GM18951 (cell line): ENCODE measurements around the gene WDFY1.
A peak's percentile ranks its signal among the peaks of the same experiment; 100 is the strongest.

Experiments used
- POLR2A ChIP-seq: IDR thresholded peaks from 4 replicates; pipeline ENCODE4 v1.6.1; 2011; ENCODE audit warnings: mild to moderate bottlenecking; ENCODE audit not compliant: insufficient read length, insufficient read depth; ENCODE audit errors: extremely low read depth
- in situ Hi-C: fragments of 300-500 bp; cut with MboI; formaldehyde crosslinking; loops from one replicate; pipeline ENCODE4 v1.12.0; 2022; ENCODE audit warnings: low sequenced_read_pairs, mixed read lengths, inconsistent platforms; ENCODE audit not compliant: unreplicated experiment

WDFY1 gene, protein sequence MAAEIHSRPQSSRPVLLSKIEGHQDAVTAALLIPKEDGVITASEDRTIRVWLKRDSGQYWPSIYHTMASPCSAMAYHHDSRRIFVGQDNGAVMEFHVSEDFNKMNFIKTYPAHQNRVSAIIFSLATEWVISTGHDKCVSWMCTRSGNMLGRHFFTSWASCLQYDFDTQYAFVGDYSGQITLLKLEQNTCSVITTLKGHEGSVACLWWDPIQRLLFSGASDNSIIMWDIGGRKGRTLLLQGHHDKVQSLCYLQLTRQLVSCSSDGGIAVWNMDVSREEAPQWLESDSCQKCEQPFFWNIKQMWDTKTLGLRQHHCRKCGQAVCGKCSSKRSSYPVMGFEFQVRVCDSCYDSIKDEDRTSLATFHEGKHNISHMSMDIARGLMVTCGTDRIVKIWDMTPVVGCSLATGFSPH

DNA sequence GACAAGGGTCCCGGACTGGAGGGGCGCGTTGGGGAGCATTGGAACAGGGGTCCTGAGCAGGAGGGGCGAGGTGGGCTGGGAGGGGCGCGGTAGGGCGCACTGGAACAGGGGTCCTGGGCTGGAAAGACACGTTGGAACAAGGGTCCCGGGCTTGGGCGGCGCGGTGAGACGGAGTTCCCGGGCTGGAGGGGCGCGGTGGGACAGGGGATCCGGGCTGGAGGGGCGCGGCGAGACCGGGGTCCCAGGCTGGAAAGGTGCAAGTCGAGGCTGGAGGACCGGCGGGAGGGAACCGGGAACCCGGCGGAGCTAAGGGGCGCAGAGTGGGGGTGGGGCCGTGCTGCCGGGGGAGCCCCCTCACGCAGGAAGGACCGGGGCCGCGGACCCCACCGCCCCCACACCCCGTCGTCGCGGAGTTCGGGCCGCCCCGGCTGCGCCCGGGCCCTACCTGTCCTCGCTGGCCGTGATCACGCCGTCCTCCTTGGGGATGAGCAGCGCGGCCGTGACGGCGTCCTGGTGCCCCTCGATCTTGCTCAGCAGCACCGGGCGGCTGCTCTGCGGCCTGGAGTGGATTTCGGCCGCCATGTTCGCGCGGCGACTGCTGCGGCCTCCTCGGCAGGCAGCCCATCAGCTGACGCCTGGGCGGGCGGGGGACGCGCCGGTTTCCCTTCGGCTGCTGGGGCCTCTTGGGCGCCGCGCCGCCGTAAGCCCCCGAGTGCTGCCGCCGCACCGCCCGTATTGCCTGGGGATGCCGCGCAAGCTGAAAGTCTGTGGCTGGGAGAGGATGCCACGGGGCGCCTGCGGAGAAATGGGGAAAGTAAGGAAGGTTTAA, at the start of gene WDFY1:
Gene WDFY1, minus strand, starts transcription at position 633 of the 829 bp plus-strand sequence. Its CDS starts 51 bp downstream, at position 582.
- peak; percentile 92 for TF ChIP-seq POLR2A
- in situ Hi-C loops, result no loop called here

DNA sequence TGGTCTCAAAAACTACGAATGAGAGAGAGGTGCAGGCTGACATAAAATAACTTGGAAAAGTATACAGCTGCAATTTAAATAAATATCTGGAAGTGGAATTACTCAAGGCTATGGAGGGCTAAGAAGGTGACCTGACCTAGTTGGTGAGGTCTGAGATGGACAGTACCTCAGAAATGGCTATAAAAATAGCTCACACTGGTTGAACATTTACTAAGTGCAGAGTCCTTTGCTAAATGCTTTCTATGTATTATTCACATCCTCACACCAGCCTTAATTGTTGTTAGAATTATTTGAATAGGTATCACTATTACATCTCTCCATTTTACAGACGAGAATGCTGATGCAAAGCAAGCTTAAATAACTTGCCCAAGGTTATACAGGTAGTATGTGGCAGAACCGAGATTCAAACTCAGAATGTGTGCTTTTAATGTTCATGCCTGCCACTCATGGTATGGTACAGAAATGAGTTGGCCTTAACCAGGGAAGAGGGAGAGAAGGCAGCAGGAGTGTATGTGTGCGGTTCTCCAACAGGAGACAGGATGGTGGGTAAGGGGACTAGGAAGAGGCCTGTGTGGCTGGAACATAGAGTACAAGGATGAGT, 49.5 kb upstream of the WDFY1 start:
- in situ Hi-C loops, result no loop called here
- no peak for TF ChIP-seq POLR2A

DNA sequence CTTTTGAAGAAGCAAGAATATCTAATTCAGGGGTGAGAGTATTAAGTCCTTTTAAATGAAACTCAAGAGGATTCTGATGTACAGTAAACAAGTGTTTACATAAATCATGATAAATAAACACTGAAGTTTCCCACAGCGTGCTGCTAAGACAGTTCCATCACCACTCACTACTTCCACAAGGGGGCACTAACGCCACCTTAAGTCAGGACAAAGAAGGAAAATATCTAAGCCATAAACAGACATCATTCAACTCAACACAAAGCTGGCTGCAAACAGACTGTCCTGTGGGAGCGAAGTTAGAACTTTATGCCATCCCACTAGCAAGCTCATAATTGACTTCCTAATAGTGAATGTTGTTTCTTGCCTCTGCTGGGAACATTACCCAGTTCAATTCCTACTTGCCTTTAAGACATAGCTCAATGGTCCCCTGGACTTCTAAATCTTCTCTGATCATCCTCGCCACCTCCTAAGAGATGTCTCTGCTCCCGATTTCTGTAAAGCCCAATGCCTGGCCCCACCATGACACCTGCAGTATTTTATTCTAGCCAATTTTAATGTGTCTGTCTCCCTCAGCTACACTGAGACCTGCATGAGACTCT, 48.6 kb upstream of the WDFY1 start:
- in situ Hi-C loops, result no loop called here
- no peak for TF ChIP-seq POLR2A

DNA sequence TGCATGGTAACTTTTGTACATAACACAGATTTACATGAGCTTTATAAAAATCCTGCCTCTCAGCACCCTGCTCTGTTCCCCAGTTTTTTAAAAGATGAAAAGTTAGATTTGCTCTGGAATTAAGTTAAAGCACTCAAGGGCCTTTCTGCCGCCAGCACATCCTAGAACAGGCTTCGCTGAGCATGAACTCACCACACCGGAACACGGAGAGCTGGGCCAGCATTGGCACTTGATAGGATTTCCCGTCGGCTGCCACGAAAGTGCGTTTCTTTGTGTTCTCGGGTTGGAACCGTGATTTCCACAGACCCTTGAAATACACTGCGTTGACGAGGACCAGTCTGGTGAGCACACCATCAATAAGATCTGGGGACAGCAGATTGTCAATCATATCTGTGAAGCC, 46.5 kb upstream of the WDFY1 start:
- in situ Hi-C loops, result no loop called here
- TF ChIP-seq POLR2A, result no peak

DNA sequence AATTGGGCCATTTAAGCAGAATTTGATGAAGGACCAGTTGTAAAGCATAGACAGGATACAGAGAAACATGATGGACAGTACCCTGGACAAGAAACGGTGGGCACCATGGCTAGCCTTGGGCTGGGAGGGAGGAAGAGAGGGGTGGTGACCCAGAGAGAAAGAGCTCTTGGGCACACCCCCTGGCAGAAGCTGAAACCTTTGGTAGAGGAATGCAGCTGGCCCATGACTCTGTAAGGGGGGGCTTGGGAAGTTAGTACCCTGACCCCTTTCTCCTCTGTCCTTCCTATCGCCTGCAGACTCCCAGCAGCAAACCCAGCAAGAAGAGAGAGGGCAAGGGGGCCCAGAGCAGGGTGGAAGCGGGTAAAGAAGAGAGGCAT, 44.7 kb upstream of the WDFY1 start:
- in situ Hi-C loops, result loop anchor here (10.0 kb wide), 1 partner anchor 275 kb away; no protein-coding TSS in a partner anchor
- TF ChIP-seq POLR2A, result no peak

DNA sequence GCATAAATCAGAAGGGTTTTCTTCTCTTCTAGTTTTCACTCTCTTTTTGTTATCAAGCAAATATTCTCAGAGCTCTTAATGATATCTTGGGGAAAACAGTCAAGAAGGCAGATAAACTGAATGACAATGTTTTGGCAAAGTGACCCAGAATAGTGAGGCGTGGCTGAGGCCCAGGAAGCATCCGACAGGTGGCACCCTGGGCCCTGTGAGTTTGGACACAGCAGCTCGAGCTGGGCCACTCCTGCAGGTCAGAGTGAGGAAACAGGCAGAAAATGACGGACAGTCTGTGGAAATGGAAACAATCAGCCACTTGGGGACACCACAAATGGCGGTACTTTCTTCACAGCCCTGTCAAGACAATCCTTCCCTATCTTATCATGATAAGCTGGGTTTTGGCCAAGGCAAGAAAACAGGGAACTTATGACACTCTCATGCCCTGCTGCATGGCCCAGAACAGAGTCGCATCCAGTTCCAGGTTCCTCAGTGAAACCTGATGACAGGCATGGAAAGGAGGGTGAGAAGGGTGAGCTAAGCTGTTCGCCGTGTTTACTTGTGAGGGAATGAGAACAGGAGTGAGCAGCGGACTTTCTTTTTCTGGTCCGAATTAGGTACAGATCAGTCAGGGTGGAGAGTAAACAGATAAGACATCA, 44.2 kb upstream of the WDFY1 start:
- in situ Hi-C loops, result loop anchor here (10.0 kb wide), 1 partner anchor 275 kb away; no protein-coding TSS in a partner anchor
- no peak for TF ChIP-seq POLR2A

DNA sequence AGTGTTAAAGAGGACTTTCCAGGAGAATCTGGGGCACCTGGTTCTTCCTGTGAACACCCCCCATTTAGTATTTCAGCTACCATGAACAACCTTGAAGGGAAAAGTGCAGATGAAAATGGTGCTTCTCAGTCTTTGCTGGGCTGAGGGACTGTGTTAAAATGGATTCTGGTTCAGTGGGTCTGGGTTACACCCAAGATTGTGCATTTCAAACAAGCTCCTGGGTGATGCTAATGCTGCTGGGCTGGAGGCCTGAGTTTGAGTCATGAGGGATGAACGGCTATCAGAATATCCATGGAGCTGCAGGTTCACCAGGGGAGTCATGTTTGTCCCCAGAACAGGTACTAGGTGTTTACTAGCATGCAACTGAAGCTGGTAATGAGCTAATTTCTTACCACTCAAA, 36.1 kb upstream of the WDFY1 start:
- in situ Hi-C loops, result loop anchor here (10.0 kb wide), 1 partner anchor 284 kb away; no protein-coding TSS in a partner anchor

DNA sequence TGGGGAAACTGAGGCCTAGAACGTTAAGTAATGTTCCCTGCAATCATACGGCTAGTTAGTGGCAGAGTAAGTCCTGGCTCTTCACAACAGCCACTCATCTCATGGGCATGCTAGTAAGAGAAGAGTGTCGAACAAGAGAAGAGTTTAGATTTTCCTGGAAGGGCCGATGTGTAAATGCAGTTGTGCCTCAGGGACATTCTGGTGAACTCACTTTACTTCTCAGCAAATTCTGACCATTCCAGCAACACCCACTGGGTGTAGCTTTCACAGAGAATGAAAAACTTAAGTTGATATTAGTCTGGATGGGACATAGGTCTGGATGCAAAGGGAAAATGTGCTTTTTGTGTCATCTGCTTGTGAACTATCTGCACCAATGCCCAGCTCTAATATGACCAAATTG, 35.7 kb upstream of the WDFY1 start:
- no peak for TF ChIP-seq POLR2A
- in situ Hi-C loops, result loop anchor here (10.0 kb wide), 1 partner anchor 284 kb away; no protein-coding TSS in a partner anchor

More for the DNA sequence above, 36.1 kb upstream of the WDFY1 start:
- no peak for TF ChIP-seq POLR2A

DNA sequence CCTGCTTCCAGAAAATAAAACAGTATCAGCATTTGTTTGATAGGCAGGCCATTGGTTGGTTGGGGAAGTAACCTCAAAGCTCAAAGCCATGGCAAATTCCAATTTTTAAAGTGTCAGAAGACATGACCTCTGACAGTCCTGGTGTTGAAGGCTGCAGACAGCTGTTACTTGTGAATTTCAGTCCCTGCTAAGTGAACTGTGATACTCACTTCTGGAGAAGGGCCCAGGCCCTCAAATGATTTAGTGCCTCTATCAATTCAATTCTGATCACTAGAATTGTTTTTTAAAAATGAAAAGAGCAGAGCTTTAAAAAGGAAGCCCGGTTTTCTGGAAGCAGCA, 35.2 kb upstream of the WDFY1 start:
- no peak for TF ChIP-seq POLR2A
- in situ Hi-C loops, result loop anchor here (10.0 kb wide), 1 partner anchor 284 kb away; no protein-coding TSS in a partner anchor

DNA sequence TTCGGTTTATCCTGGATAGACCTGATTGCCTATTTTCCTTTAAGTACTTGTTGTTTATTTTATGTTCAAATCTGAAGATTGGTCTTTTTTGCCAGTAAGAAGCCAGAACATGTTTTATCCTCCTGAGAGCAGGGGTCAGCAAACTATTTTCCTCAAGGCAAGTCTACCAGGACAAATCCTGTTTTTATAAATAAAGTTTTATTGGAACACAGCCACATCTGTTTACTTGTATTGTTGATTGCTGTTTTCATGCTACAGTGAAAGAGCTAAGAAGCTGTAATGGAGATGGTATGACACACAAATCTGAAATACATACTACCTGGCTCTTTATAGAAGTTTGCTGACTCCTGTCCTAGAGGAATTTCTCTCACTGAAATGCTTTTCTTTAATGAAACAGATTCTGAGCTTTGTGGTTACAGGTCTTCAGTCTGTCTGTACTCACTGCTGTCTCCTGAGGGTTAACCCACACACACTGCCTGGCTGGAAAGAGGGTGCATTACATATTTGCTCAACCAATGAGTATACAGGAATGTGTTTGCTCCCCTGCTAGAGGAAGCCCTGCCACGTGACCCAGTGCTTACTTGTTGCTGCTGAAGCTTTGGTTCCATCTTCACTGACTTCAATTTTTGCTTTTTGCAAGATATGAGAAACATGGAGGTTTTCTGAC, 34.7 kb upstream of the WDFY1 start:
- TF ChIP-seq POLR2A, result no peak
- in situ Hi-C loops, result loop anchor here (10.0 kb wide), 1 partner anchor 285 kb away; no protein-coding TSS in a partner anchor

DNA sequence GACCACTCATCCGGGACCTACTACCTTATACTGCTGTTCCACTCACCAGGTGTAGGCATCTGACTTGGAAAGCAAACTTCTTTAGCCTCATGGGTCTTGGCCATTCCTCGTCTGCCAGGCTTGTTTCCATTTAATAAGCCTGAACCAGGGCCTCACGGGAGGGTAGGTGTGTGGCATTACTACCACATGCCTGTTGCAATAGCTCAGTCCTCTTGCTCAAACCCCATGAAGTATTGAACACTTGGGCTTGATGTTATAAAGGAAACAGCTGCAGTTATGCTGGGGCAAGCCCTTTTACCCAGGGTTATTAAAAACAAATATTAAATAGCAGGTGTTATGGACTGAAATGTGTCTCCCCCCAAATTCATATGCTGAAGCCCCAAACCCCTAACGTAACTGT, 33.3 kb upstream of the WDFY1 start:
- in situ Hi-C loops, result no loop called here
- no peak for TF ChIP-seq POLR2A

DNA sequence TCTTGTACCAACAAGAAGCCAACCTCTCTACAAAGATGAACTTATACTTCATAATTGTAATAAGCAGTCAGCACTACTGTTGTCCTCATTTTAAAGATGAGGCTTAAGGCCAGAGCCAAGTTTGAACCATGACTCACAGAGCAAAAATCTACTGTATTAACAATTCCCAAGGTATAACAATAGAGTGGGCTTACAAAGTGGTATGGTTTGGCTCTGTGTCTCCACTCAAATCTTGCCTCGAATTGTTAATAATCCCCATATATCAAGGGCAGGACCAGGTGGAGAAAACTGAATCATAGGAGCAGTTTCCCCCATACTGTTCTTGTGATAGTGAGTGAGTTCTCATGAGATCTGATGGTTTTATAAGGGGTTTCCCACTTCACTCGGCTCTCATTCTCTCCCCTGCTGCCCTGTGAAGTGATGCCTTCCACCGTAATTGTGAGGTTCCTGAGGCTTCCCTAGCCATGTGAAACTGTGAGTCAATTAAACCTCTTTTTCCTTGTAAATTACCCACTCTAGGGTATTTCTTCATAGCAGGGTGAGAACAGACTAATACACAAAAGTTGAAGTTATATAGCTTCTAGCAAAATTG, 31.6 kb upstream of the WDFY1 start:
- in situ Hi-C loops, result no loop called here
- TF ChIP-seq POLR2A, result no peak

DNA sequence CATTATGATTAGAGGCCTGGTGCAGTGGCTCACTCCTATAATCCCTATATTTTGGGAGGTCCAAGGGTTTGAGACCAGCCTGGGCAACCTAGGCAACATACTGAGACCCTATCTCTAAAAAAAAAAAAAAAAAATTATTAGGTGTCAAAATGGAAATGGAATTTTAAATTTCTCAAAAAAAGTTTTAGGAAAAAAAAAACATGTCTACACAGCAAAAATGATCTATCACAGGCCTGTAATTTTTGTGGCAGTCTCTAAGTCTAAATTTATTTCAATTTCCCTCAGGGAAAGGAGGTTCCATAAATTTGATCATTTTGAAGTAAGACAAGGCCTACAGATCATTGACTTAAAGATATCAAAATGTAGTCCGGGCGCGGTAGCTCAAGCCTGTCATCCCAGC, 28.5 kb upstream of the WDFY1 start:
- TF ChIP-seq POLR2A, result no peak
- in situ Hi-C loops, result no loop called here
